ENCODE measurements around the gene SAP25.
"Not testable (repeated sequence)": the region's sequence is repeated elsewhere in the genome, so short reads cannot be mapped to it uniquely, and the experiment has no call there.

Gene SAP25

DNA sequence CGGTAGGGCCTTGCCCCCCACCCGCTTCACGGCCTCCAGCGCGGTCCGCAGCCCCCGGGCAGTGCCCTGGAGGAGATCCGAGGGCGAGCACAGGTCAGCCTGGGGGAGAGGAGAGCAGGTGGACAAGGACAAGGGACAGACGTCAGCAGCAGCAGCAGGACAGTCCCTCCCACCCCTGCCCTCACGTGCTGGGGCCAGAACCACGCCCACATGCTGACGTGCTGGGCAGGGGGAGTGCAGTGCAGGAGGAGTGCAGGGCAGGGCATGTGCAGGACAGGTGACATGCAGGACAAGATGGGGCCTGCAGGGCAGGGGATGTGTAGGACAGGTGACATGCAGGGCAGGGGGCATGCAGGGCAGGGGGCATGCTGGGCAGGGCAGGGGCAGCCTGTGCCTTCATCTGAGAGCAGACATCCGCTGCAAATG, 1.5 kb upstream of the SAP25 start:
- no peak for DNase-seq

DNA sequence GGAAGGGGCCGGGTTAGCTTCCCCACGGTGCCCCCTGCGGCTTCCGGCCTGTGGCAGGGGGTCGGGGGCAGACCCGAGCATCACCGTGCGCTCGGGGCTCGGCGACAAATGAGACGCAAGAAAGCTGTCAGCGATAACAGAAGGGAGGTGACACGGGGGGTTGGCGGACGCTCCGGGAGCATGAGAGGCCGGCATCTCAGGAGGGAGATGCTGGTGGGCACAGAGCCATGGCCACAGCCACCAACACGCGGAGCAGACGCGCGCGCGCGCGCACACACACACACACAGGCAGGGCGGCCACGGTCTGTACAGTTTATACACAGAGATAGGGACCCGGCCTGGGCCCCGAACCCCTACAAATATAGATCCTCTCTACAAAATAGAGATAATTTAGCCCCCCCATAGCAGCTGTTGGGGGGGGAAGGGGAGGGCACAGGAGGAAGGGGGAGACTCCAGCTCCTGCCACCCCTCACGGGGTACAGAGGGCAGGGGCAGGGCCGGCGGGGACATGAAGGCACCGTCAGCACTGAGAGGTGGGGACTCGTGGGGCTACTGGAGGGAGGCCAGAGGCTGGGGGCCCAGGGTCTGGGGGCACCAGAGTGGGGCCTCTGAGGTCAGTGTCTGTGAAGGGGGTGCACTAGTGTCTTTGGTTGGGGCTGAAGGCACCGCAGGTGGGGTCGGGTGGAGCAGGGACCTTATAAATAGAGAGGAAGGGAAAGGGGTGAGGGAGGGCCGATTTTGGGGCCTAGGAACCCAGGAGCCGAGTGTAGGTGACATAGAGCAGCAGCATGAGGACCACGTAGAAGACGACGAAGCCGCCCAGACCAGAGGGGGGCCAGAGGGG, 884 bp upstream of the SAP25 start:
- DNase-seq, result no peak

- DNase-seq, result no peak
These were observed 588 bp downstream of the SAP25 start for GRCh38 chr7:100572949-100573675.

DNA sequence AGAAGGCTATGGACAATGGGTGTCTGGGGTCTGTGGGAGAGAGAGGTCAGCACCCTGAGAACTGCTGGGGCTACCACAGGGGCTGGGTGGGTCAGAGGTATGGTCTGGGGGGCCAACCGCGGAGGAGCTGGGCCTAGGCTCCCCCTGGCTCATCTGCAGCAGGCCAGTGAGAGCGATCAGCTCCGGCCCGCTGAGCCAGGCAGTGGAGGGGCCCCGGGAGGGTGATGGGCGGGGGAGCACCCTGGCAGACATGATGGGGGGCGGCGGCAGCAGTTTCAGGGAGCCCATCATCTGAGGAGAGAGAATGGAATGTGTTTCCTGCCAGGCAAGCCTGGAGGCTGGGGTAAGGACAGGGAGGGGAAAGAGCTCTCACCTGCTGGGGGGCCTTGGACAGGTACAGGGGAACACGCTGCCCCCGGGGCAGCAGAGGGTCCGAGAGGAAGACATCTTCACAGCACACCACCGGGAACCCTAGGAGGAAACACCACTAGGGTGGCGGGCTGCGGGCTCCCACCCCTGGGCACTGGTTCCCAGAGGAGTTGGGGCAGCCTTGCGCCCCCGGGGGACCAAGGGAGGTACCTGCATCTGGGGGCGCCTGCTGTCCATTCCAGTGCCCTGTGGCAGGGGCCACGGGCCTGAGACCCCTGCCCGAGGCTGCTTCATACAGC, 1.3 kb downstream of the SAP25 start:
- DNase-seq, result no peak

DNA sequence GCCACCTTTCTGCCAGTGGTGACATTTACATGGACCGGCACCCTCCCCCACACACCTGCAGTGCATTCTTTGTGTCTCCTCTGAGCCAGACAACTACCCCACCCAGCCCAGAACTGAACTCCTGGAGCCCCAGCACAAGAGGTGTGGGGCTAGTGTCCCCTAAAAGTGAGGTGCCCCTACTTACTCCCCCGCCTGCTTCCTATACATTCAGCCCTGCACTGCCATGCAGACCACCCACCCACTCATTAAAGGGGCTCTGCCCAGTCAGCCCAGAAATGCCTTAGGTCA, 1.9 kb downstream of the SAP25 start:
- no peak for DNase-seq

DNA sequence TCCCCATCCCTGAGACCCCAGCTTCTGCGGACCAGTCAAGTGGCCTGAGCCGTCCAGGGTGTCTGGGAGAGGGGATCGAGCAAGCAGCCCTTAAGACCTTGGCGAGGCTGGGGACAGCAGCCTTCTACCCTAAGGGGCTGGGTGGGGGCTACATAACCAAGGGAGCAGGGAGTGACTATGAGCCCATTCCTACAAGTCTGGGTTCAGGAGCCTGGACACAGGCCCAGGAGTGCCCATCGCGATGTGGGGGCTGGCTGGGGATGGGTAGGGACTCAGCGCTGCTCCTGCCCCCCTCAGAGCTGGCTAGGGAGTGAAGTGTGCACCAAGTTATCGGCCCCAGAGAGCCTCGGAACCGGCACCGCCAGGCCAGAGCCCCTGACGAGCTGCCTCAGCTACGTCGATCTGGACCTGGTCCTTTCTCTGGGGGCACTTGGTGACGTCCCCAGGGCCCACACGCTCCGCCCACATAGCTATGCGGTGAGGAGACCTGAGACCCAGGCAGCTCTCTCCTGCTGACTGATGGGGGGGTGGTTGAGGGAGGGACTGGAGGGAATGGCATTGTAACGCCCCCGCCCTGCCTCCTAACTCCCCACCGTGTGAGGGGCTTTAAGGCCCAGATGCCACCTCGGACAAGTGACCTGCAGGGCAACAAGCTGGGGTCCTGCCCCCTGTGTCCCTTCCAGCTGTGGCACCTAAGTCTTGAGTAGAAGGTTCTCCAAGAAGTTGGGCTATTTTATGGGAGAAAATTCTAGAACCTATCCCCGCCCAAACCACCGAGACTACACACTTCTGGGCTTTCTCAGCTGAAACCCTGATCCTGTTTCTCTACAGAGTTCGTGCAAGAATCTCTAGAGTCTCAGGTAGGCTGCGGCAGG, 2.5 kb downstream of the SAP25 start:
- DNase-seq, result no peak

GRCh38 chr7:100568896-100569844, 4.5 kb downstream of the SAP25 start:
- no peak for DNase-seq

DNA sequence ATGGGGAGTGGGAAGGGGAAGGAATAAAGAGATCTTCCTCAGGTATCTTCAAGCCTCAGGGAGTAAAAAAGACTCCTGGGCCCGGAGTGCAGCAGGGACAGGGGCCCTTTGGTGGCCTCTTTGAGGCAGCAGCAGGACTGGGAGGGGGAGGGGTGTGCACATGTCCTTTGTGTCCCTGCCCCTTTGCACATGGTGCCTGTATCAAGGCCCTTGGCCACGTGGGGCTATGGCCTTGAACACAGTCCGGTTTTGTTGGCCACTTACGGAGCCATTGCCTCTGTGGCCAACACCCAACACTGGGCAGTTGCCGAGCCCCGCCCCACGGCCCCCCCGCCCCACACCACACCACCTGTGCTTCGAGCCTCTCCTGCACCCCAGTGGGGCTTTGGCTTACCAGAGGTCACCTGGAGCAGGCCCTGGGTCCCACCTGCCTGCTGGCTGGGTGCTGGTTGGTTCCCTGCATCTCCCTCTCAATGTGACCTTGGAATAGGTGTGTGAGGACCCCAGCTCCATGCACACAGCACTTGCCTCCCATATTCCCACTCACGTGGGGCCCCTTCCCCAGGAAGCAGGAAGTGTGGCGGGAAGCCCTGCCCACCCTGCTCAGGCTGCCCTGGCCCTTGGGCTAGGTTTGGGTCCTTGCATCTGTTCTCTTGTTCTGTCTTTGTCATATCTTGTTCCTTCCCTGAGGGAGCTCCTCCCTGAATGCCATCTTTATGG, 5.4 kb downstream of the SAP25 start:
- no peak for DNase-seq

DNA sequence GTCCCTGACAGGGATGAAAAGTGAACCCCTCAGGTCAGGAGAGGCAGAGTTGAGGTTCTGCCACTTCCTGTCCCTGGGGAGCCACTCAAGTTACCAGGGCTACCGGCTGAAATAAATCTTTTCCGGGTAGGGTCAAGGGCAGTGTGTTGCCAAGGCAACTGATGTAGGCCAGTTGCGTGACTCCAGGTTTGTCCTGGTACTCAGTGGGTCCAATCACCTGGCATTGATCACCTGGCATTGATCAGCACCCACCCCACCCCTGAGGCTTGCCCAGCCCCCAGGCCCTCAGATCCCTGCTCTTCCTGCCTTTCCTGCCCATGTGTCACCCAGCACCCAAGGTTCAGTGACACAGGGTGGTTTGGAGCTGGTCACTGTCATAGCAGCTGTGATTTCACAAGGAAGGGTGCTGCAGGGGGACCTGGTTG, 5.9 kb downstream of the SAP25 start:
- no peak for DNase-seq

- DNase-seq, result no peak
These were observed 6.5 kb downstream of the SAP25 start for GRCh38 chr7:100567031-100567730.

DNA sequence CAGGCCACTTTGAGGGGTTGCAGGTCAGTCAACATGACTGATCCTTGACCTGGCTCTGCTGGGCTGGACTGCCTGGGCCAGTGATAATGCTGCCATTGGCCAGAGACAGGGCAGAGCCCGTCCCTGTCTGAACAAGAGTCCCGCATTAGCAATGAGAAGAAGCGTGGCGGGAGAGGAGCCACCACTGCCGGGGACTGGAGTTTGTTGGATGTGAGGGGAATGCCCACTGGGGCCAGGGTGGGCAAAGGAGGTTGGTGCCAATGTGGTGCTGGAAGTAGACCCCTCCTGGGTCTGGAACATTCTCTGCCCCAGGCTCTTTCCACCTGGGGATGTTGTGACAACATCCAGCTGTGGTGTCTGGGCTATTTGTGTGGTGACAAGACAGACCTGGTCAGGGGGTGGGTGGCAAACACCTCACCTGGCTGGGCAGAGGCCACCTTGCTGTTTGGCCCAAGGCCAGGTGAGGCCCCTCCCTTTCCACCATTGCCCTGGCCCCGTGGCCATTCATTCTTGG, 7.6 kb downstream of the SAP25 start:
- no peak for DNase-seq

DNA sequence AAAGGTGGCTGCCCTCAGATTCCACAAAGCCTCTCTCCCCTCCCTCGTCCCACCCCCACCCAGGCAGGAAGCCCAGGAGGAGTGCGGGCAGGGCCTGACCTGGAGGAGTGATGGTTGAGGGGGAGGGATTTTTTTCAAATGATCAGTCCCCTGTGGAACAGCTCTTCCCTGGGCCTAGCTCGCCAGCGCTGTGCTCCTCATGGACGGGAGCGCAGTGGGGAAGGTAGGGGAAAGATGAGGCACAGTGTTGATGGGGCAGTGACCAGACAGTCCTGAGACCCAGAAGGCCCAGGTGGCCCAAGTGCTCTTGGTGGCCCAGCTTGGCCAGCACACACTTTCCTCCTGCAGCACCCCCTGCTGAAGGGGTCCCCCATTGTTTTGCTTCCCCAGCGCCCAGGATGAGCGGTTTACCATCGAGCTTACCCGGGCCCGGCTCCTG, 8.5 kb downstream of the SAP25 start:
- DNase-seq, result no peak

GRCh38 chr7:100564405-100564804, 9.3 kb downstream of the SAP25 start:
- not testable (repeated sequence) for DNase-seq

DNA sequence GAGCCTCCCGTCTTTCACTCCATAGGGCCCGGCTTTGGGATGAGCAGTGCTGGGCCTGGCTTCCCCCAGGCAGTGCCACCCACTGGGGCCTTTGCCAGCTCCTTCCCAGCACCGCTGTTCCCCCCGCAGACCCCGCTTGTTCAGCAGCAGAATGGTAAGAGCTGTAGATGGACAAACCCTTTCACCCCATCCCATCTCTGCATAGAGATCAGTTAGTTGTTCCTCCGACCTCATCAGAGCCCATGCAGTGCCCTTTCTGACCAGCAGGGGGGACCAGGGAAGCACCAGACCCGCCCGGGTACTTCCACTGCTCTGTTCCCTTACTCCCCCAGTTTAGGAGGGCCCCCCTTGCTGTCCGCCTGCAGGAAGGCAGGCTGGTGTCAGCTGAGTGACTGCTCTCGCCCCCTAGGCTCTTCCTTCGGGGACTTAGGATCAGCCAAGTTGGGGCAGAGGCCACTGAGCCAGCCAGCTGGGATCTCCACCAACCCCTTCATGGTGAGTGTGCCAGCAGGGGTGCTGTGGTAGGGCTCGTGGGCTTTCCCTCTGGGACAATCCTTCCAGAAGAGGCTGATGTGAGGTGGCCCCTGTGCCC, 9.8 kb downstream of the SAP25 start:
- peak; percentile 35 for DNase-seq

DNA sequence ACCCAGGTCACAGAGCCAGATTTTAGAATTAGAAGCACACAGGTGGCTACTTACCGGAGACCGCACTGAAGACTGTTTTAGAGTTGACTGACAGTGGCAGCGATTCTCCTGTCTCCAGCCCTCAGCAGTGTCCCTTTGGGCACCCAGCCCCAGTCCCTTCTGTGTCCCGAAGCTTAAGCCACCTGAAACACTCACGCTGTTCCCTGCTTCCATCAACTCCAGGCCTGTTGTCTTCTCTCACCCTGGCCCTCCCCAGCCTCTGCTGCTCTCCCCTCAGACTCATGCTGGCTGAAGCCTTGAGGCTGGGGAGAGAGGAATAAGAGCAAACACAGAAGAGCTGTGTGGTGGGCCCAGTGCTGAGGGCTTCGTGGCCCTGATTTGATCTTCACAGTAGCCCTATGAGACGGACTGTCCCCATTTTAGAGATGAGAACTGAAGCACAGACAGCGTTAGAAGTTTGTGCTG, 10.6 kb downstream of the SAP25 start:
- no peak for DNase-seq

GRCh38 chr7:100562195-100563099, 11.3 kb downstream of the SAP25 start:
- no peak for DNase-seq

DNA sequence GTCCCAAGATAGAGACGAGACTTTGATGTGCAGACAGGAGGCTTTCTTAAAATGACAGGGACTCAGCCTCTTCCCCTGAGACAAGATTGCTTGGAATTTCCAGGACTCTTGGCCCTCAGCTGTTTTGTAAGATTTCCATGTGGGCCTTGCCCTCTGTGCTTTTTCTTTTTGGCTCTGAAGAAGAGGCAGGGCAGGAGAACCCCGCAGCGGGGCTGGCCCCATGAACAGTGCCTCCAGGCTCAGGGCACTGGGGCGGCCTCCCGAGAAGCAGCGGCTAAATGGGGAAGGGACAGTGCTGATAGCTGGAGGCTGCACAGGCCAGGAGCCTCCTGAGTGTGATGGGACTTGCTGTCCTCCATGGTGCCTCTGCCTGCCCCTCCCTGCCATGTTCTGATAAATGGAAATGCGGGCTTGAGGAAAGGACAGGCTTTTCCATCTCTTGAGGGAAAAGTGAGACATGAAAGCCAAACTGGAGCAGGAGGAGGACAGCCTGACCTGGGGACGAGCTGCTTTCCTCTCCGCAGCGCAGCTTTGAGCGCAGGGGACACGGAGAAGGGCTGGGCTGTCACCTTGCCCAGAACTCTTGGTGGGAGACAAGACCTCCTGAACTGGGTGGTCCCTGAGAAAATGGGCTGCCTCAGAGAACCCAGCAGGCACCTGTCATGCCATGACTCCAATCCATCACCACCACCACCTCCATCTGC, 12.1 kb downstream of the SAP25 start:
- DNase-seq, result no peak

GRCh38 chr7:100559127-100559526, 14.6 kb downstream of the SAP25 start:
- no peak for DNase-seq

Data from NCI-H1048 (cell line).